HG02938 (cell line): ENCODE measurements around the gene BLMH.

ENCODE experiments used
- ATAC-seq: cut with Tn5 transposase; IDR thresholded peaks from one replicate; pipeline ENCODE4 v1.9.1; 2021; ENCODE audit warnings: mild to moderate bottlenecking, moderate library complexity; ENCODE audit not compliant: unreplicated experiment

Gene BLMH

GRCh38 chr17:30251931-30252330 lies 39.8 kb downstream of the BLMH start:
- ATAC-seq = no peak

GRCh38 chr17:30249460-30249859 lies 42.3 kb downstream of the BLMH start:
- no peak for ATAC-seq

- no peak for ATAC-seq
Observed at GRCh38 chr17:30248786-30249185, 43.0 kb downstream of the BLMH start.

GRCh38 chr17:30246460-30246859 lies 45.3 kb downstream of the BLMH start:
- no peak for ATAC-seq

GRCh38 chr17:30244853-30245385 lies 46.8 kb downstream of the BLMH start:
- no peak for ATAC-seq

- ATAC-seq = no peak
Observed at GRCh38 chr17:30243568-30243967, 48.2 kb downstream of the BLMH start.

GRCh38 chr17:30243002-30243401 lies 48.7 kb downstream of the BLMH start:
- no peak for ATAC-seq

GRCh38 chr17:30241051-30241450 lies 50.7 kb downstream of the BLMH start:
- no peak for ATAC-seq

GRCh38 chr17:30240177-30240576 lies 51.6 kb downstream of the BLMH start:
- ATAC-seq = no peak

- no peak for ATAC-seq
Observed at GRCh38 chr17:30239089-30239462, 52.7 kb downstream of the BLMH start.

GRCh38 chr17:30238387-30239088 lies 53.2 kb downstream of the BLMH start:
- no peak for ATAC-seq

- no peak for ATAC-seq
Observed at GRCh38 chr17:30238003-30238344, 53.8 kb downstream of the BLMH start.

- ATAC-seq = no peak
Observed at GRCh38 chr17:30237296-30238002, 54.3 kb downstream of the BLMH start.

GRCh38 chr17:30236766-30237165 lies 55.0 kb downstream of the BLMH start:
- no peak for ATAC-seq

- no peak for ATAC-seq
Observed at GRCh38 chr17:30236297-30236624, 55.5 kb downstream of the BLMH start.

GRCh38 chr17:30235386-30236296 lies 56.1 kb downstream of the BLMH start, which contains the start of gene SLC6A4:
Gene SLC6A4, minus strand, starts transcription at chr17:30235697. Its CDS starts 13,739 bp downstream, at chr17:30221958.
- no peak for ATAC-seq

- ATAC-seq = no peak
Observed at GRCh38 chr17:30234964-30235363, 56.8 kb downstream of the BLMH start.

- no peak for ATAC-seq
Observed at GRCh38 chr17:30234296-30234695, 57.4 kb downstream of the BLMH start.

GRCh38 chr17:30232824-30233427 lies 58.8 kb downstream of the BLMH start:
- ATAC-seq = no peak

GRCh38 chr17:30232015-30232823 lies 59.5 kb downstream of the BLMH start:
- no peak for ATAC-seq
